ENCODE results near the gene STAT5A.
"Not testable (repeated sequence)": the region's sequence is repeated elsewhere in the genome, so short reads cannot be mapped to it uniquely, and the experiment has no call there.

Gene STAT5A

GRCh38 chr17:42303694-42304093 is 15.4 kb downstream of the STAT5A start:
- no peak for DNase-seq
- intact Hi-C loops (cut with DNase I), result no loop called here

DNA sequence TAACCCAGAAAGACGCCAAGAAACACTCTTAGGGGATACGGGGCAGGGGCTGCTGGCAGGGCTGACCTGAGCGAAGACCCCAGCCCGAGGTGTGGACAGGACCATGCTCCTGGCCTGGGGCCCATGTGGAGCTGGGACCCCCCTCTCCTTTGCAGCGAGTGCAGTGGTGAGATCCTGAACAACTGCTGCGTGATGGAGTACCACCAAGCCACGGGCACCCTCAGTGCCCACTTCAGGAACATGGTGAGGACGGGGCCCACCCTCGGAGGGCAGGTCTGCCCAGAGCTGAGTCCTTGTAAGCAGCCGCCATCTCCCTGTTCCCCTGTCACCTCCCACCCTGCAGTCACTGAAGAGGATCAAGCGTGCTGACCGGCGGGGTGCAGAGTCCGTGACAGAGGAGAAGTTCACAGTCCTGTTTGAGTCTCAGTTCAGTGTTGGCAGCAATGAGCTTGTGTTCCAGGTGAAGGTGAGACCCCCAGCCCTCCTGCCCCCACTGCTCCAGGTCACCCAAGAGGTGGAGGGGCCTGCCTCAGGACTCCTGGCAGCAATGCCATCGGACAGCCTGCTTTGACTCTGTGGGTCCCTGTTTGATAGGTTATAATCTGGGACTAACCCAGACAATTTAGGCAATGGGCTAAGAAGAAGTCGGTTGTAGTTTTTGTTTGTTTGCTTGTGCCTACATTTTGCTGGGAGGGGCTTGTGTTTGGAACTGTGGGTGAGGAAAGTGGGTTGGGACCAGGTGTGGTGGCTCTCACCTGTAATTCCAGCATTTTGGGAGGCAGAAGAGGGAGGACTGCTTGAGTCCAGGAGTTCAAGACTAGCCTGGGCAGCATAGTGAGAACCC is 16.1 kb downstream of the STAT5A start:
- DNase-seq, result peak in 1 of 10 donors; percentile 31
- intact Hi-C loops (cut with DNase I), result no loop called here

DNA sequence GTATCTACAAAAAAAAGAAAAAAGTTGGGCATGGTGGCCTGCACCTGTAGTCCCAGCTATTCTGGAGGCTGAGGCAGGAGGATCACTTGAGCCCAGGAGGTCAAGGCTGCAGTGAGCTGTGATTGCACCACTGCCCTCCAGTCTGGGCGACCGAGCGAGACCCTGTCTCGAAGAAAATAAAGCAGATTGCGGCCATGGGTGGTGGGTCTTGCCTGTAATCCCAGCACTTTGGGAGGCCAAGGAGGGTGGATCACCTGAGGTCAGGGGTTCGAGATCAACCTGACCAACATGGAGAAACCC is 16.7 kb downstream of the STAT5A start:
- DNase-seq, result peak in 1 of 10 donors; percentile 11
- intact Hi-C loops (cut with DNase I), result not testable (repeated sequence)

DNA sequence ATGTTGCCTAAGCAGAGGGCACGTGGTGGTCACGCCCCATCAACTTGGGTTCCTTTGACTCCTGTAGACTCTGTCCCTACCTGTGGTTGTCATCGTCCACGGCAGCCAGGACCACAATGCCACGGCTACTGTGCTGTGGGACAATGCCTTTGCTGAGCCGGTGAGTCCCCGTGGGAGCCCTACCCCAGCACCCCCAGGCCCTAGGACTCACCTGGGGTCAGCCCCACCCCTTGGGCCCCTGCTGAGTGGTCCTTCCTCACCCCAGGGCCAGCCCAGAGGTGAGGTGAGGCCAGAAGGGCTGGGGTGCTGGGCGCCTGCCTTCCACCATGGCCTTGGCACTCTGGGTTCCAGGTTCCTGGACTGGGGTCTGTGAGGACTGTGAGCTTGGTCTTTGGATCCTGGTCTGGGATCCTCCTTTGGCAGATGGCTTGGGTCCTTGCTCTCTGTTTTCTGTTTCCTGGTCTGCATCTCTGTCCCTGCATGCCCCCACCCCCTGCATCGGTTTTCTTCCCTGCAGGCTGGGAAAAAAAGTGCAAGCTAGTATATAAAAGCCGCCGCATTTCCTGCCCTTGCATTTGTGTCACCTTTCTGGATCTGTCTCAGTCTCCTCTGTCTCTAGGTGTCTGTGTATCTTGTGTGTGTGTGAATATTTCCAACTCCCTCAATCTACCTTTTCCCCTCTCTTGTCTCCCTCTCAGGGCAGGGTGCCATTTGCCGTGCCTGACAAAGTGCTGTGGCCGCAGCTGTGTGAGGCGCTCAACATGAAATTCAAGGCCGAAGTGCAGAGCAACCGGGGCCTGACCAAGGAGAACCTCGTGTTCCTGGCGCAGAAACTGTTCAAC is 17.5 kb downstream of the STAT5A start:
- intact Hi-C loops (cut with DNase I), result no loop called here
- DNase-seq, result peak in 1 of 10 donors; percentile 30

DNA sequence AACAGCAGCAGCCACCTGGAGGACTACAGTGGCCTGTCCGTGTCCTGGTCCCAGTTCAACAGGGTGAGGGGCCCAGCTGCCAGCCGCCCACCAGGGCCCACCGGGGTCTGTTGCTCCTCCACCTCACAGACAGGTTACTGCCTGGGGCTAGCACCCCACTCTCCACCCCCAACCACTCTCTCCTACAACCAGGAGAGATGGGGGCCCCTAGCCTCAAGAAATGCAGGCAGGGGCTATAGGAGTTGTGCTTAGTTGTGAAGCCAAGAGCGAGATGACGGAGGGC is 18.0 kb downstream of the STAT5A start:
- intact Hi-C loops (cut with DNase I), result no loop called here
- peak in 1 of 10 donors; percentile 11 for DNase-seq

DNA sequence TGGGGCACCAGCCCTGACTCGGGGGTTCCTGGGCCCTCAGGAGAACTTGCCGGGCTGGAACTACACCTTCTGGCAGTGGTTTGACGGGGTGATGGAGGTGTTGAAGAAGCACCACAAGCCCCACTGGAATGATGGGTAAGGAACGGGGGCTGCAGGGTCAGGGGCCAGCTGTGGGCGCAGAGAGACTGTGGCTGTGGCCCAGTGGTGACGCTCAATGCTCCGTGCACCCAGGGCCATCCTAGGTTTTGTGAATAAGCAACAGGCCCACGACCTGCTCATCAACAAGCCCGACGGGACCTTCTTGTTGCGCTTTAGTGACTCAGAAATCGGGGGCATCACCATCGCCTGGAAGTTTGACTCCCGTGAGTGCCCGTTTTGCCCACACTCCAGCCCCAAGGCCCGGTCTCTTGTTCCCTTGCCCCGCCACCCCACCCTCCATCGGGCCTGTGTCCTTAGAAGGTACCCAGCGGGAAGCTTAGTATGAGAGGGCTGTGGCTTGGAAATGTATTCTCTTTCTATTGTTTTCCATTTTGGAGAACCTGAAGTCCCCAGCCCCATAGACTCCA is 19.1 kb downstream of the STAT5A start:
- peak in 1 of 10 donors; percentile 64 for DNase-seq
- intact Hi-C loops (cut with DNase I), result no loop called here

- intact Hi-C loops (cut with DNase I), result no loop called here
- peak in 1 of 10 donors; percentile 8 for DNase-seq
Observed at GRCh38 chr17:42308446-42308845, 20.1 kb downstream of the STAT5A start.

DNA sequence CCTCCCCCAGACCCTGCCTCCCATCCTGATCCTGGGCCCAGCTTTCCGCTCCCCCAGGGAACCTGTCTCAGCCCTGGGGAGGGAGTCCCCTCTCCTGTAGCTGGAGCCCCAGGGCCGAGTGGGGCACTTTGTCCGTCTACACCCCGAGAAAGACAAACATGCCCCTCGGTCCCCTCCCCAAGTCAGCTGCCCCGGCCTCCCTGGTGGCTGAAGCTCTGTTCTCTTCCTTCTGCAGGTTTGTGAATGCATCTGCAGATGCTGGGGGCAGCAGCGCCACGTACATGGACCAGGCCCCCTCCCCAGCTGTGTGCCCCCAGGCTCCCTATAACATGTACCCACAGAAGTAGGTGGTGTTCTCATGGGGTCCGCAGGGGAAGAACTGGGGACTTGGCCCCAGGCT is 20.8 kb downstream of the STAT5A start:
- intact Hi-C loops (cut with DNase I), result no loop called here
- peak in 1 of 10 donors; percentile 9 for DNase-seq

GRCh38 chr17:42309986-42310786 is 21.9 kb downstream of the STAT5A start:
- intact Hi-C loops (cut with DNase I), result loop anchor here (5.0 kb wide), 1 partner anchor 212 kb away; no protein-coding TSS in a partner anchor

GRCh38 chr17:42310787-42311215 is 22.5 kb downstream of the STAT5A start:
- intact Hi-C loops (cut with DNase I), result loop anchor here (5.0 kb wide), 1 partner anchor 212 kb away; no protein-coding TSS in a partner anchor
- peak in 1 of 10 donors; percentile 31 for DNase-seq

More at GRCh38 chr17:42309986-42310786, 21.9 kb downstream of the STAT5A start:
- DNase-seq, result peak in 1 of 10 donors; percentile 51

DNA sequence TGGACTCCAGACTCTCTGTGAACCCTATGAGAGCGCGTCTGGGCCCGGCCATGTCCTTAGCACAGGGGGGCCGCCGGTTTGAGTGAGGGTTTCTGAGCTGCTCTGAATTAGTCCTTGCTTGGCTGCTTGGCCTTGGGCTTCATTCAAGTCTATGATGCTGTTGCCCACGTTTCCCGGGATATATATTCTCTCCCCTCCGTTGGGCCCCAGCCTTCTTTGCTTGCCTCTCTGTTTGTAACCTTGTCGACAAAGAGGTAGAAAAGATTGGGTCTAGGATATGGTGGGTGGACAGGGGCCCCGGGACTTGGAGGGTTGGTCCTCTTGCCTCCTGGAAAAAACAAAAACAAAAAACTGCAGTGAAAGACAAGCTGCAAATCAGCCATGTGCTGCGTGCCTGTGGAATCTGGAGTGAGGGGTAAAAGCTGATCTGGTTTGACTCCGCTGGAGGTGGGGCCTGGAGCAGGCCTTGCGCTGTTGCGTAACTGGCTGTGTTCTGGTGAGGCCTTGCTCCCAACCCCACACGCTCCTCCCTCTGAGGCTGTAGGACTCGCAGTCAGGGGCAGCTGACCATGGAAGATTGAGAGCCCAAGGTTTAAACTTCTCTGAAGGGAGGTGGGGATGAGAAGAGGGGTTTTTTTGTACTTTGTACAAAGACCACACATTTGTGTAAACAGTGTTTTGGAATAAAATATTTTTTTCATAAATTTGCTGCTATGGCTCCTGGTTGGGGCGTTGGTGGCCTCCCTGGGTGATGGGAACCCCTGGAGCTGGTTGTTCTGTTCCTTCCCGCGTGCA is 23.1 kb downstream of the STAT5A start:
- intact Hi-C loops (cut with DNase I), result loop anchor here (5.0 kb wide), 1 partner anchor 211 kb away; no protein-coding TSS in a partner anchor
- peak in 7 of 10 donors; percentile 34 to 90 (median 54) for DNase-seq

- no peak for DNase-seq
Observed at GRCh38 chr17:42312035-42312284, 23.7 kb downstream of the STAT5A start.

DNA sequence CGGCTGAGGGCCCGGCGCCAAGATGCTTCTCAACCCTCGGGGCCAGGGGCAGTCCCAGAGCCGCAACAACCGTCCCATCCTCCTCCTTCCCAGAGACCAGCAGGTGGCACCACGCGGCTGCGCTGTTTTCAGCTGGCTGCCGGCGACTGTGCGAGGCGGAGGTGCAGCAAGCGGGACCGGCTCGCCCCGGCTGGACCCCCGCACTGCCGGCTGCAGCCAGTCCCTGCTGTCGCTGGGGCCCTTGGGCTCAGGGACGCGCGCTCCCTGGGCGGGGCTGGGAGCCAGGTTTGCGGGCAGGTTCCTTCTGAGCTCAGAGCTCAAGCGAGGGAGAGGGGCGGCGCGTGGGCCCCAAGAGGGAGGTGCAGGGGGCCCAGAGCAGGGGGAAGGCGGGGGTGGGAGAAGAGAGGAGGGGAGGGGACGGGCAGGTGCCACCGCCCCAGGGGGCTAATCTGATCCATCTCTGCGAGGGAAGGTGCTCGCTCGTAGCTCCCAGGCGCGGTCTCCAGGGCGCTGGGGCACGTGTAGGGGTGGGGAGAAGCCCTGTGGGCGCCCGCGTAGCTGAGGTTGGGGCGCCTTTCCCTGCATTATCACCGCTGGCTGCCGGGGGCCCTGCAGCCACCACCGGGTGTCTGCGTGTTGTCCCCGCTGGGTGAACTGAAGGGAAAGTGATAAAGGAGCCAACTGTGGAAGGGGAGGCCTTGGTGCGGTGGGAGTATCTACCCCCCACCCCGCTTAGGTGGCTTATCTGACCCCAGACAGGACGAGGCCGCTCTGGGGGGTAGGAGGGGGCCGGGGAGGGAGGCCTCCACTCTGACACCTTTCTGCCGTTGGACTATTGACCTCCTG is 24.2 kb downstream of the STAT5A start:
- intact Hi-C loops (cut with DNase I), result loop anchor here (5.0 kb wide), 1 partner anchor 210 kb away; no protein-coding TSS in a partner anchor
- DNase-seq, result peak; percentile 76 to 97 (median 86)

More at GRCh38 chr17:42312035-42312284, 23.7 kb downstream of the STAT5A start:
- intact Hi-C loops (cut with DNase I), result loop anchor here (5.0 kb wide), 1 partner anchor 210 kb away; no protein-coding TSS in a partner anchor

- peak in 1 of 10 donors; percentile 24 for DNase-seq
- intact Hi-C loops (cut with DNase I), result loop anchor here (5.0 kb wide), 1 partner anchor 209 kb away; no protein-coding TSS in a partner anchor
Observed at GRCh38 chr17:42313389-42313772, 25.1 kb downstream of the STAT5A start.

- intact Hi-C loops (cut with DNase I), result loop anchor here (5.0 kb wide), 1 partner anchor 208 kb away; no protein-coding TSS in a partner anchor
- DNase-seq, result peak in 1 of 10 donors; percentile 23
Observed at GRCh38 chr17:42313773-42314566, 25.7 kb downstream of the STAT5A start.

DNA sequence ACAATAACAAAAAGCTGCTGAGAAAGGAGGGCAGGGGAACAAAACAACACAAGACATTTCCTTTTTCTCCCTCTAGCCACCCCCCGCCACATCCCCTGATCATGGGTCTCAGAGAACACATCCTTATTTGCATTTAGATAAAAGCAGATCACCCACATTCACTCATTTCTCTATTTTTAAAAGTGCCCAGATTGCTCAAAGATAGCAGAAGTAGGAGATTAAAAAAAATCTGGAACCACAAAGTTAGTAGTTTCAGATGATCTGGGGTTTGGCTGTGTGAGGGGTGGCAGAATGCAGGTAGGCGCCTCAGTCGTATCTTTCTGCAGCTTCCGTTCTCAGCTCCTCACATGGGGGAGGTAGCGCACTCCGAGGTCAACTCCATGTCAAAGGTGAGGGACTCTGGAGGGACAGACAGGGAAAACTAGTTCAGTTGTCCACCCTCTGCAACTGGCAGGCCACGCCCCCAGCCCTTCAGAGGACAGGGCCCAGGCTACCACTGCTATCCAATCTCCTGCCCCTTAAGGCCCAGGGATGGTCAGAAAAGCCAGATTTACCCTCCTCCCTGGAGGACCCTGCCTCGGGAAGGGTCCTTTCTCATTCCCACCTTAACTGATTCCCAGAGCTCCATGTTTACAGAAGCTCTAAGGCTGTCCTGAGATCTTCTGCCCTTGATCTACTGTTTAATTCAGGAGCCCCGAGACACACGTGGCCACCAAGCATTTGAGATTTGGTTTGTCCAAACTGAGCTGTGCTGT is 27.3 kb downstream of the STAT5A start:
- intact Hi-C loops (cut with DNase I), result no loop called here
- DNase-seq, result peak in 1 of 10 donors; percentile 13

DNA sequence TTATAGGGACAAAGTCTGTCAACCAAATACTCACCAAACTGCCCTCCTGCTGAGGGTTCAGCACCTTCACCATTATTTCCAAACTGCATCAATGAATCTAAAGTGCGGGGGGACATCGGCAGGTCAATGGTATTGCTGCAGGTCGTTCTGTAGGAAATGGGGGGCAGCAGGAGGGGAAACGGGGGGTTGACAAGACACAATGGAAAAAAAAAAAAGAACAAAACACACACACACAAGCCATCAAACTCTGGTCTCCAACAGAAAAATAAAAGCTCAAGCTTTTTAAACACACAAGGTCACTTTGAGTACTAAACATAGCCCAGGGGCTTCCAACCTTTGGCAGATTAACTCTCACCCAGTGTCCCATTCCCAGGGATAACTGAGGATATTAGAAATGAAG is 28.5 kb downstream of the STAT5A start:
- intact Hi-C loops (cut with DNase I), result no loop called here
- peak in 1 of 10 donors; percentile 9 for DNase-seq
